ENCODE measurements around the gene RCAN2. TPM values are rescaled to one million over a fixed set of nuclear protein-coding genes. Genes with fewer than 3 reads are reported as not detected.
"Not testable (repeated sequence)": the region's sequence is repeated elsewhere in the genome, so short reads cannot be mapped to it uniquely, and the experiment has no call there.

Gene RCAN2
- total RNA-seq, 1 experiment from 2014 or later, result 7.6 TPM

DNA sequence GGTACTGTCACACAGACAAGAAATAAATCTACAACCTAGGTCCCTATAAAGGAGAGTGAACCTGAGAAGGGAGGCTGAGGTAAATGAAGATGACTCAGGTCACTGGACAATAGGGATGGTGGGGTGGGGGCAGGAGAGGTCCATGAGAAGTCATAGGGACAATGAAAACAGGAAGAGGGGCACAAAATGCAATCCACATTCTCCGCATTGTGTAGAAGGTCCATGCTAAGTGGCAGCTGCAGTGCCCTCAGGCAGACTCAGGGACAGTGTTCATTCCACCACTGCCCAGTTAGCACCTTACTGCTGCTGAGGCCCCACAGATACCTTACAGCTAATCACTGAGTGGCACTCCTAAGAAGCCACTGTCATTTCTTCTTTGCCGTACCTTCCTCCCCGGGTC, 156.8 kb downstream of the RCAN2 start:
- no peaks in the 10 kb centered on the region for H3K9me3 ChIP-seq
- no peak for DNase-seq
- H3K27me3 ChIP-seq, result no peaks in the 10 kb centered on the region
- H3K36me3 ChIP-seq, result no peaks in the 10 kb centered on the region
- no peak overlapping the region for H3K4me3 ChIP-seq

DNA sequence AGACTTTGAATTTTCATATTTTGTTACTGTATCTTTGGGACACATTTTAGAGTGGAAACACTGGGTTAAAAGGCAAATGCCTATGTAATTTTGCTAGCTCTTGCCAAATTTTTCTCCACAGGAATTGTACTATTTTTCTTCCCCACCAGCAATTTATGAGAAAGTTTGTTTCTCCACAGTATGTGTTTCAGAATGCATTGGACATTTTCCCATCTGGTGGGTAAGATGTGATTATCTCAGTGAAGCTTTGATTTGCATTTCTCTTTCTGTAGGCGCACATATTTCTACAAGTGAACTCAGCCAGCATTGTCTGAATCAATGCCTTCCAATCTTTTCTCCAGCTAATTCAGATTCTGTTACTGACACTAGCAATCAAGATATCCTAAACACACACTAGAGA, 157.8 kb downstream of the RCAN2 start:
- DNase-seq, result no peak
- Histone ChIP-seq H3K4me3 (no peak overlapping the region), H3K27me3 (no peaks in the 10 kb centered on the region), H3K9me3 (no peaks in the 10 kb centered on the region), H3K36me3 (no peaks in the 10 kb centered on the region)

DNA sequence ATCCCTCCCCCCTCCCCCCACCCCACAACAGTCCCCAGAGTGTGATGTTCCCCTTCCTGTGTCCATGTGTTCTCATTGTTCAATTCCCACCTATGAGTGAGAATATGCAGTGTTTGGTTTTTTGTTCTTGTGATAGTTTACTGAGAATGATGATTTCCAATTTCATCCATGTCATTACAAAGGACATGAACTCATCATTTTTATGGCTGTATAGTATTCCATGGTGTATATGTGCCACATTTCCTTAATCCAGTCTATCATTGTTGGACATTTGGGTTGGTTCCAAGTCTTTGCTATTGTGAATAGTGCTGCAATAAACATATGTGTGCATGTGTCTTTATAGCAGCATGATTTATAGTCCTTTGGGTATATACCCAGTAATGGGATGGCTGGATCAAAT, 158.8 kb downstream of the RCAN2 start:
- not testable (repeated sequence) for H3K4me3 ChIP-seq, H3K9me3 ChIP-seq, DNase-seq

GRCh38 chr6:46331461-46331860, 159.8 kb downstream of the RCAN2 start:
- Histone ChIP-seq H3K4me3 (no peak overlapping the region), H3K36me3 (no peaks in the 10 kb centered on the region), H3K27me3 (no peaks in the 10 kb centered on the region), H3K9me3 (no peaks in the 10 kb centered on the region)
- no peak for DNase-seq

More for the DNA sequence above, 158.8 kb downstream of the RCAN2 start:
- not testable (repeated sequence) for H3K27me3 ChIP-seq, H3K36me3 ChIP-seq

DNA sequence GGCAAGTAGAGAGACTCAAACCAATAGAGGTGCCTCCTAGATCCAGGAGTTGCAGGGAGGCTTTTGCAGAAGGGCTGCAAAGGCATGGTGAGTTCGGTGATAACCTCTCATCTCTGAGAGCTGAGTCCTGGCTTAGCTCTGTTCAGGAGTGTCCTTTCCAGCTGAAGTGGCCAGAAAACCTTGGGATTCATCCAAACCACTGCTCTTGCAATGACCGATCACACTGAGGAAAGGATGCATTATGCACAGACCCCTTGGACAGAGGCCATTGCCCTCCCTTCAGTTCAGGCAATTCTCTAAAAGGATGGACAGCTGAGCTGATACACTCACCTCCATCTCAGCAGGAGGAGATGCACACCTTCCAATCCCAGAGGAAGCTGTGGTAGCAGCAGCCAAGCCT, 161.7 kb downstream of the RCAN2 start:
- Histone ChIP-seq H3K36me3 (no peaks in the 10 kb centered on the region), H3K27me3 (no peaks in the 10 kb centered on the region), H3K4me3 (no peak overlapping the region), H3K9me3 (no peaks in the 10 kb centered on the region)
- peak; percentile 37 for DNase-seq

DNA sequence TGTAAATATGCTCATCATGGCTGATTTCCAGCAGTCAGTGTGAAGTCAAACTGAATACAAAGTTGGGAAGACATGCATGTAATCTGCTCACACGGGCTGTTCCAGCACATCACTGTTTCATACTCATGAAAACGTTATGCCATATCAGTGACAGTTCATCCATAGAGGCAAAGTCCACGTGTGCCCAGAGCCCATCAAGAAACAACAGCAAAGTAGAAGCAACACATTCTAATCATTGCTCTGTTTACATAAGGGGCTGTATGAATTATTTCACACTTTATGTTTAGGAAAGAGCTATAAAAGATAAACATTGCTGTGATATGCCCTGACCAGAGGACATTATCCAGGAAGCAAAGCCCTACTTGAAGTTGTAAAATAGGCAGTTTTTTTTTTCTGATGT, 163.5 kb downstream of the RCAN2 start:
- Histone ChIP-seq H3K36me3 (no peaks in the 10 kb centered on the region), H3K27me3 (no peaks in the 10 kb centered on the region), H3K9me3 (no peaks in the 10 kb centered on the region), H3K4me3 (no peak overlapping the region)
- no peak for DNase-seq

DNA sequence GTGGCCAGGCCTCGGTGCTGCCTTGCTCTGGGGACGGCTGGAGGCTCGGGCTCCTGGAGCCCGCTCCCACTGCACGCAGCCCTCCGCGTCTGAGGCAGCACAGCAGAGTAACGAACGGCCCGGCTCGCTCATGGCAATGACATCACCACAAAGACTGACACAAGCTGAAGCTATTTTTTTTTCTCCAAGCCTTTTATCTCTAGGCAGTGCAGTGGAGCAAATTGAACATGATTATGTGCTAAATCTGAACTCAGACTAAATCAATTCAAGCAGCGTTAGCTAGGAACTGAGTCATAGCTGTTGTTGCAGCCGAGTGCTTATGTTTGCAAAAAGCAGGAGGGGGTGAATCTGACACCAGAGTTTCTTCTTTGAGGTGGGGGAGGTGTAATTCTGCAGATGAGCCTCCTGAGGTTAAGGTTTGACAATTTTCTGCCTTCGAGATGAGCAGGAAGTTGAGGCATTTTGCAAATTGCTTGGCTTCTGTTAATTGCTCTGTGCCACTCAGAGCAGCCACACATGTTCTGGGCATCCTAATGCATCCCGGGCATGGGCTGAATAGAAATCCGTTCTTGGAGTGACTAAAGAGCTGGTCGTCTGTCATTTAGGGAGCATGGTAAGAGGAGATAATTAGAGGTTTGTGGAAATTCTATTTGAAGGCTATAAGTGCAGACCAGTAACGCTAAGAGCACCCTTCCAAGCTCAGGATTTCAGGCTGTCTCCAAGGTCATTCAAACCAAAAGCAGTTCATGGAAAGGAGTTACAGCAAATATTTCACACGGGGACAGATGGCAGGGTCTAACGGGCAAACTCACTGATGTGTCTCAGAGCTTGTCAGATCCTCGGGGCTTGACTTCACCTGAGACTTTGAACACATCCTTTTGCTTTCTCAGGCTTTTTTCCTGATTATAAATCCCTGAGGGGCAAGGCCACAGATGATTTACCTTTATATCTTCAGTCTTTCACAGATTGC, 165.4 kb downstream of the RCAN2 start:
- DNase-seq, result peak; percentile 28
- H3K4me3 ChIP-seq, result no peak overlapping the region
- no peaks in the 10 kb centered on the region for H3K9me3 ChIP-seq
- H3K36me3 ChIP-seq, result no peaks in the 10 kb centered on the region
- no peaks in the 10 kb centered on the region for H3K27me3 ChIP-seq

DNA sequence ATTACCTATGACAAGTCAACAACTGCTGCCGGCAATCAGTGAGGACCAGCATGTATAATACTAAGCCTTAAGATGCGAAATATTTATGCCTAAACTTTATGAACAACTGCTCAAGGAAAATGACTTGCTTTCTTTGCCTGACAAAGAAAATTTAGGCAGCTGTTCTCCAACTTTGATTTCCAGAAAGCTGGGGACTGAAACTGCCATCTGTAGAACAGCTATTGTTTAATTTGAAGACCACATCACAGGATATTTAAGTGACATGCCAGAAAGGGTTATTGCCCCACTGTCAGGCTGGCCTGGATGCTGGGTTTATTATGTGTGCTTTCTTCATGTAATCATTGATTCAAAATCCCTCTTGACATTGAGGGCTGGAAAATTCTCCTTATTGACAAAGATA, 166.5 kb downstream of the RCAN2 start:
- H3K36me3 ChIP-seq, result no peaks in the 10 kb centered on the region
- no peaks in the 10 kb centered on the region for H3K9me3 ChIP-seq
- no peaks in the 10 kb centered on the region for H3K27me3 ChIP-seq
- no peak overlapping the region for H3K4me3 ChIP-seq
- no peak for DNase-seq

GRCh38 chr6:46323966-46324622, 167.2 kb downstream of the RCAN2 start:
- no peak overlapping the region for H3K4me3 ChIP-seq
- DNase-seq, result no peak
- H3K27me3 ChIP-seq, result no peaks in the 10 kb centered on the region
- no peaks in the 10 kb centered on the region for H3K9me3 ChIP-seq
- H3K36me3 ChIP-seq, result no peaks in the 10 kb centered on the region

DNA sequence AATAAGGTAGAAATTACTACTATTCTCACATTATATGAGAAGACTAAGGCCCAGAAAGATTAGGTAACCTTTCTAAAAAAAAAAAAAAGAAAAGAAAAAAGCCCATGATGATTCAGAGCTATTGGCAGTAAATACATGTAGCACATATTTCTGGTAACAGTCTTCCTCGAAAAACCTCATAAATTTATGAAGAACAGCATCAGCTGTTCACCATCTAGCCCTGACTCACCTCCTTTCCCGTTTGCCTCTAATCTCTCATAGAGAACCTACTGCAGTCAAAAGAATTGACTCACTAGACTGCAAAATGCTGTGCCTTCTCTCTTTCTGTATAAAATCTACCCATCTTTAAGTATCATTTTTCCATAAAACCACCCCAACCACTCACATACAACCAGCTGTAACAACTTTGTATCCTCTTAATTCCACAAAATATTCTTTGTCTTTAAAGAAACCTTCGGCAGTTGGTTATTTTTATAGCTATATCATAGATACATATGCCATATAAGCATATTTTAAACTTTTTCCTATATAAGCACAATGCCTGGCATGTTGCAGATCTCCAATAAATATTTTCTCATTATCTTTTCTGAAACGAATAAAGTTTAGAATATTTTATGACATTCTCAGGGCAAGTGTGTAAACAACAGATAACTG, 167.8 kb downstream of the RCAN2 start:
- Histone ChIP-seq H3K27me3 (no peaks in the 10 kb centered on the region), H3K9me3 (no peaks in the 10 kb centered on the region), H3K36me3 (no peaks in the 10 kb centered on the region), H3K4me3 (no peak overlapping the region)
- peak; percentile 62 for DNase-seq

DNA sequence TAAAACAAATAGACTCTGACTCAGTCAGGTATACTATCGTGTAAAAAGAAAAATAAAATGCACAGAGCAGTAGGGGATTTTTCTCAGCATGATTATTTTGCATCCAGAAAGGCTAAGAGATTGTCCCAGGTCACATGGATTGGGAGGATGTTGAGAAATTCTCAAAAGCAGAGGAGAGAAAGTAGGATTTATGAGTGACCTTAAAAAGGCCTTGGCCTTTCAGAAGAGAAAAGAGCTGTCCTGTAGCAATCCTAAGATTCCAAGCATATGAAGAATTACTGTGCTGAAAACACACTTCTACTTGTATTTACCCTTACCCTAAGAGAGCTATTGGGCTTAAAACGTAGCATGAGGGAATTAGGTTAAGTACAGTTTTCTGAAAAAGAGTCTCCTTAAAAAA, 170.7 kb downstream of the RCAN2 start:
- no peak overlapping the region for H3K4me3 ChIP-seq
- no peaks in the 10 kb centered on the region for H3K9me3 ChIP-seq
- DNase-seq, result no peak
- H3K36me3 ChIP-seq, result no peaks in the 10 kb centered on the region
- H3K27me3 ChIP-seq, result no peaks in the 10 kb centered on the region

DNA sequence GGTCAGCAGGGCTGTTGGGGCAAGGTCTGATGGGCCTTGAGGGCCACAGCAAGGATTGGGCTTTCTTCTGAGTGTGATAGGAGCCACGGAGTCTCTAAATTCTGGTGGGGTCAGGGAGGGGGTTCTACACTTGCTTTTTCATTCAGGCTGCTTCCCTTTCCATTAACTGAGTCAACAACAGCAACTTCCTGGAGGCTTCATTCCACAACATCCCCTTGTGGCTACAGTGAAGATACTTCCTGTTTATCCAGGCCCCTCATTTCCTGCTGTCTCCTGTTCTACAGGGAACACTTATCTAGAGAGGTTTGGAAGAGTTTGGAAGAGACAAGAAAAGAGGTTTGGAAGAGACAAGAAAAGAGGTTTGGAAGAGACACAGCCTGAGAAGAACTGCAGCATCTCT, 175.7 kb downstream of the RCAN2 start:
- Histone ChIP-seq H3K9me3 (no peaks in the 10 kb centered on the region), H3K36me3 (no peaks in the 10 kb centered on the region), H3K27me3 (no peaks in the 10 kb centered on the region), H3K4me3 (no peak overlapping the region)
- no peak for DNase-seq

GRCh38 chr6:46312654-46313053, 178.6 kb downstream of the RCAN2 start:
- DNase-seq, result no peak
- H3K27me3 ChIP-seq, result no peaks in the 10 kb centered on the region
- no peaks in the 10 kb centered on the region for H3K36me3 ChIP-seq
- no peak overlapping the region for H3K4me3 ChIP-seq
- H3K9me3 ChIP-seq, result no peaks in the 10 kb centered on the region

GRCh38 chr6:46310196-46310595, 181.1 kb downstream of the RCAN2 start:
- H3K9me3 ChIP-seq, result no peaks in the 10 kb centered on the region
- no peak overlapping the region for H3K4me3 ChIP-seq
- H3K36me3 ChIP-seq, result no peaks in the 10 kb centered on the region
- no peak for DNase-seq
- H3K27me3 ChIP-seq, result no peaks in the 10 kb centered on the region

DNA sequence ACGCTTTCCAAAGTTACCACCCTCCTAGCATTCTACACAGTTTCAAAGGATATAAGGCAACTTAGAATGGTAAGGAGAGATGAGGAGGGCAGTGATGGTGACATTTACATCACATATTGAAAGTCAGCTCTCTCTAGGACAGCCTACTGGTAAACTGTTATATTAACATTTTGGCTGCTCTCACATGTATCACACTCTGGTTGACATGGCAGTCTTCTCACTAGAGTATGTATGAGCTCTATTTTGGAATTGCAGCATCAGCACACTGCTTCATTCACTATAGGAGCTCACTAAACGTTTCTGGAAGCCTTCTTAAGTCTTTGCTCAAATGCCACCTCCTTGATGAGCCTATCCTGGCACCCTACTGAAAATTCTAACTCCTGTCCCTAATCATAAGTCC, 184.8 kb downstream of the RCAN2 start:
- H3K27me3 ChIP-seq, result no peaks in the 10 kb centered on the region
- H3K9me3 ChIP-seq, result no peaks in the 10 kb centered on the region
- DNase-seq, result no peak
- no peak overlapping the region for H3K4me3 ChIP-seq
- no peaks in the 10 kb centered on the region for H3K36me3 ChIP-seq

GRCh38 chr6:46305833-46306232, 185.4 kb downstream of the RCAN2 start:
- H3K9me3 ChIP-seq, result no peaks in the 10 kb centered on the region
- H3K27me3 ChIP-seq, result no peaks in the 10 kb centered on the region
- no peak overlapping the region for H3K4me3 ChIP-seq
- DNase-seq, result no peak
- no peaks in the 10 kb centered on the region for H3K36me3 ChIP-seq

GRCh38 chr6:46305236-46305635, 186.0 kb downstream of the RCAN2 start:
- H3K27me3 ChIP-seq, result no peaks in the 10 kb centered on the region
- H3K9me3 ChIP-seq, result no peaks in the 10 kb centered on the region
- DNase-seq, result no peak
- H3K36me3 ChIP-seq, result no peaks in the 10 kb centered on the region
- no peak overlapping the region for H3K4me3 ChIP-seq
